Measurements from ENCODE around the gene SCN4A. TPM values are rescaled to one million over a fixed set of nuclear protein-coding genes. Genes with fewer than 3 reads are reported as not detected.
A peak's percentile ranks its signal among the peaks of the same experiment; 100 is the strongest.

Gene SCN4A
- polyA plus RNA-seq, 4 donors, result 0.38 to 0.46 TPM; not detected in 2

DNA sequence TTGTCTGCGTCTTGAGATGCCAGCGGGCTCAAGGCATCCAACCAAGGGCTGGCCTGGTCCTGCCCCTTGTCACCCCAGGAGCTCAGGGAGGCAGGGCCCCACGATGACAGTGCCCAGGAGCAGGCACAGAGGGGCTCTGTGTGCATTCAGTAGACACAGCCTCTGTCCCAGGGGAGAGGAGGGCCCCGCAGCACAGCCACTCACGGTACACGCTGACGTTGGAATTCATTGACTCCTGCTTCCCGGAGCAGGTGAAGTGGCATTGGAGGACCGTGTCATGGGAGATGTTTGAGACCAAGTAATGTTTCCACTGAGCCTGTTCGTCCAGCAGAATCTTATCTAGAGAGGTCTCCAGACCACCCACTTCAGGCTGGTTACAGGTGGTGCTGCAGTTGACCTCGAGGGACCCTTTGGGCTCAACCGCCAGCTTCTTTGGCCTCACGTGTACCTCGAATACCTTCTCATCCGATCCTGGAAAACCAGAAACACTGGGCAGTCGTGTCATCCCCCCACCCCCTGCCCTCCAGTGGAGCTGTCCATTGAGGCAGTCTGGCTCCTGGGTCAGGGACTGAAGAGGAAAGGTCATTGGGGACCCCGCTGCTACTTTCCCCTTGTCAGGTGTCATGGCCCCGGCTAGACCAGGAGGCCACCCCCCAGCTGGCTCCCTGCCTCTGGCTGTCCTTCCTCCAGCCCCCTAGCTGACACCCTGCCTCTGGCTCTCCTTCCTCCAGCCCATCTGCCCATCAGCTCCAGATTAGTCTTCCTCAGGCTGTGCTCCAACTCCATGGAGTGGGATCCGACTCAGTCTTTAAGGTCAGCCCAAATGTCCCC, 32.4 kb upstream of the SCN4A start:
- H3K36me3 ChIP-seq (ENCODE audit: control insufficient read depth in 3 of 3, insufficient read depth in 2 of 3, low read depth in 1 of 3, low read length in 3 of 3), result peaks cover 0 to 15% (median 0%) of the 10 kb centered on the region in 3 donors
- FAIRE-seq (no peak), DNase-seq (no peak)
- no peaks in the 10 kb centered on the region for H3K27me3 ChIP-seq (ENCODE audit: control insufficient read depth in 3 of 3, insufficient read depth in 3 of 3, low read length in 3 of 3)
- H3K4me3 ChIP-seq (ENCODE audit: low read depth in 1 of 3, low read length in 3 of 3), result no peak overlapping the region
- peaks cover 0 to 3% of the 10 kb centered on the region in 2 donors for H3K9me3 ChIP-seq (ENCODE audit: control insufficient read depth in 2 of 2, insufficient read depth in 1 of 2, low read depth in 1 of 2, low read length in 1 of 2)
- WGBS, 3 donors, result 78 to 85% (median 84%) methylated on average over 19 of the region's 19 CpGs
- H3K27ac ChIP-seq (ENCODE audit: low read depth in 1 of 3, low read length in 2 of 3), result peak overlapping the region in 1 of 3 donors; percentile 12
- H3K4me1 ChIP-seq (ENCODE audit: control insufficient read depth in 3 of 3, insufficient read depth in 2 of 3, low read depth in 1 of 3, low read length in 2 of 3), result peaks cover 0 to 42% (median 0%) of the 10 kb centered on the region in 3 donors

DNA sequence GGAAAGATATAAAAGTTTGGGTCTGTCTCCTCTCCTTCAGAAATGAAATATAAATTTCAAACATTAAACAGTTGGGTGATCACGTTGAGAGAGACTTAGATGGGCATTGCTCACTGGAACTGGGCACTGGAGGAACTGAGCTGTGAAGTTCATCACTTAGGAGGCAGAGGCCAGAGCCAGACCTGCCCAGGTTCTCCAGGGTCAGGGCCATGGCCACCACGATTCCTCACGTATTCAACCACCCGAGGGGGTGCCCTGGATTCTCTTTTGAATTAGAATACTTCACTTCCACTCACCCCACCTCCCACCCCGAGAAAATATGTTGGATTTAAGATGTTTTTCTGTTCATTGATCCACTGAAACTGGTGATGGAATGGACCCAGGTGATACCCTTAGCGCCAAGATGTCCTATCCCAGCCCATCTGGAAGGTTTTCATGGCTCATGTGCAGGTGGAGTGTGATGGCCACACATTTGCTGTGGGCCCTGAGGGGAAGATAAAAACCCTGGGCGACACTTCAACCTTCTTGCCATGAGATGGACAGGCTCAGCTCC, 31.6 kb upstream of the SCN4A start:
- peaks cover 0 to 15% (median 0%) of the 10 kb centered on the region in 3 donors for H3K36me3 ChIP-seq (ENCODE audit: control insufficient read depth in 3 of 3, insufficient read depth in 2 of 3, low read depth in 1 of 3, low read length in 3 of 3)
- H3K9me3 ChIP-seq (ENCODE audit: control insufficient read depth in 2 of 2, insufficient read depth in 1 of 2, low read depth in 1 of 2, low read length in 1 of 2), result no peaks in the 10 kb centered on the region
- no peak for DNase-seq
- no peak for FAIRE-seq
- H3K4me3 ChIP-seq (ENCODE audit: low read depth in 1 of 3, low read length in 3 of 3), result no peak overlapping the region
- no peaks in the 10 kb centered on the region for H3K27me3 ChIP-seq (ENCODE audit: control insufficient read depth in 3 of 3, insufficient read depth in 3 of 3, low read length in 3 of 3)
- 91 to 94% (median 92%) methylated on average over 7 of the region's 7 CpGs for WGBS, 3 donors
- H3K4me1 ChIP-seq (ENCODE audit: control insufficient read depth in 3 of 3, insufficient read depth in 2 of 3, low read depth in 1 of 3, low read length in 2 of 3), result peaks cover 0 to 42% (median 0%) of the 10 kb centered on the region in 3 donors
- H3K27ac ChIP-seq (ENCODE audit: low read depth in 1 of 3, low read length in 2 of 3), result no peak overlapping the region

DNA sequence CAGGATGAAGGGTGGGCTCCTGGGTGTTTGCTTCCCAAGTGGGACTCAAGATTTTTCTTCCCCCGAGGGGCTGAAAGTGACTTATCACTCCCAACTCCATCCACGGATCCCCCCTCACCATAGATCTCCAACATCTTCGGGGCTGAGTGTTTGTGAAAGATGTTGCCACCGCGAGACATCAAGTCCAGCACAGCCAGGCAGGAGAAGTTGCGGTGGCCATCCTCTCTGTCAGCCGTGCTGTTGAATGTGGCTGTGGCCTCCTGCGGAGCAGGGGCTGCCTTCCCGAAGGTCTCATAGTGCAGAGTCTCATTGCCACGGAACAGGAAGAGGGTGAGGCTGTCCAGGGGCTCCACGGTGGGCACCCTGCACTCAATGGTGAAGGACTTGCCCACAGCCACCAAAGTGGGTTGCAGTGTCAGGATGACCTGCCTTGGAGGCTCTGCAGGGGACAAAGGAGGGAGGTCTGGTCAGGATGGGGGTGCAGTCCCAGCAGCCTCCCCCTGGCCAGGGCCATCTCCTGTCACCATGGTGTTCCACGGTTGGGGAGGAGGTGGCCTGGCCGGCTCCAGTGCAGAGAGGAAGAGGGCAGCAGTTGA, 30.9 kb upstream of the SCN4A start:
- WGBS, 3 donors, result 90 to 91% (median 91%) methylated on average over 12 to 13 of the region's 13 CpGs
- H3K27ac ChIP-seq (ENCODE audit: low read depth in 1 of 3, low read length in 2 of 3), result no peak overlapping the region
- no peaks in the 10 kb centered on the region for H3K27me3 ChIP-seq (ENCODE audit: control insufficient read depth in 3 of 3, insufficient read depth in 3 of 3, low read length in 3 of 3)
- H3K9me3 ChIP-seq (ENCODE audit: control insufficient read depth in 2 of 2, insufficient read depth in 1 of 2, low read depth in 1 of 2, low read length in 1 of 2), result no peaks in the 10 kb centered on the region
- peaks cover 0 to 15% (median 0%) of the 10 kb centered on the region in 3 donors for H3K36me3 ChIP-seq (ENCODE audit: control insufficient read depth in 3 of 3, insufficient read depth in 2 of 3, low read depth in 1 of 3, low read length in 3 of 3)
- H3K4me1 ChIP-seq (ENCODE audit: control insufficient read depth in 3 of 3, insufficient read depth in 2 of 3, low read depth in 1 of 3, low read length in 2 of 3), result peaks cover 0 to 39% (median 2%) of the 10 kb centered on the region in 3 donors
- FAIRE-seq (no peak), DNase-seq (no peak)
- H3K4me3 ChIP-seq (ENCODE audit: low read depth in 1 of 3, low read length in 3 of 3), result no peak overlapping the region

DNA sequence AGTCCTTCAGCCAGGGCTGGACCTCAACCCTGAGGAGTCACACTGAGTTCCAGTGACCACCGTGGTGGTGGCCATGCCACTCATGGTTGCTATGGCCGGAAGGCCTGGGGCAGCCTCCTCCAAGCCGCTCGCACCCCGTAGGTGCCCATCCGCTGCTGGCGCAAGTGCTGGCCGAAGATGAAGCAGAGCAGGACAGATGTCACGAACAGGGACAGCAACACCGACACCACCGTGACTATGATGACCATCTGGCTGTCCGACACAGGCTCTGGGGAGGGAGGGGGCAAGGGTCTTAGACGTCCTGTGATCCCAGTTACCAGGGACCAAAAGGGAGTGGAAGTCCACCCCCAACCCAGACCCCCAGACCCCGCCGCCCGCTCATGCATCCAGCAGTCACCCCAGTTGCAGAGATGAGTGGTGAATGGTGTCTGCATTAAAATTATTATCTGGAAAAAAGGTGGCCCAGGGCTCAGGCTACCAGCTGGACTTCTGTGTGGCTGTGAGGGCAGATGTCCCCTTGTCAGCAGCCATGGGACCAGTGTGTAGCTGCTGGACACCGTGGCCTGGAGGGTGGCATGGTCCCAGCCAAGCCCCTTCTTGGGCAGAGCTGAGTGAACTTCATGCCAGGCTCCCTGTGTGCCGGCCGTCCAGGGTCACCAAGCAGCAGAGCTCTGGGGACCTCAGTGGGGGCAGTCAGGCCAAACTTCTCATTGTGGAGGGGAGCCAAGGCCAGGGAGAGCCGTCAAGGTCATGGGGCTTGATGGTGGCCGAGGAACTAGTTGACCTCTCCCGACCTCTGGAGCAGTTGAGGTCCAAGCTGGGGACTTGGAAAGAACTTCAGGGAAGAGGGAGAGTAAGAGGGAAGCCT, 30.2 kb upstream of the SCN4A start:
- no peaks in the 10 kb centered on the region for H3K9me3 ChIP-seq (ENCODE audit: control insufficient read depth in 2 of 2, insufficient read depth in 1 of 2, low read depth in 1 of 2, low read length in 1 of 2)
- no peak for DNase-seq
- no peak overlapping the region for H3K4me3 ChIP-seq (ENCODE audit: low read depth in 1 of 3, low read length in 3 of 3)
- H3K27ac ChIP-seq (ENCODE audit: low read depth in 1 of 3, low read length in 2 of 3), result peak overlapping the region in 1 of 3 donors; percentile 57
- WGBS, 3 donors, result 91 to 93% (median 93%) methylated on average over 22 of the region's 22 CpGs
- FAIRE-seq, result no peak
- H3K27me3 ChIP-seq (ENCODE audit: control insufficient read depth in 3 of 3, insufficient read depth in 3 of 3, low read length in 3 of 3), result peaks cover 0 to 1% (median 0%) of the 10 kb centered on the region in 3 donors
- peaks cover 0 to 37% (median 4%) of the 10 kb centered on the region in 3 donors for H3K4me1 ChIP-seq (ENCODE audit: control insufficient read depth in 3 of 3, insufficient read depth in 2 of 3, low read depth in 1 of 3, low read length in 2 of 3)
- H3K36me3 ChIP-seq (ENCODE audit: control insufficient read depth in 3 of 3, insufficient read depth in 2 of 3, low read depth in 1 of 3, low read length in 3 of 3), result peaks cover 0 to 15% (median 0%) of the 10 kb centered on the region in 3 donors

DNA sequence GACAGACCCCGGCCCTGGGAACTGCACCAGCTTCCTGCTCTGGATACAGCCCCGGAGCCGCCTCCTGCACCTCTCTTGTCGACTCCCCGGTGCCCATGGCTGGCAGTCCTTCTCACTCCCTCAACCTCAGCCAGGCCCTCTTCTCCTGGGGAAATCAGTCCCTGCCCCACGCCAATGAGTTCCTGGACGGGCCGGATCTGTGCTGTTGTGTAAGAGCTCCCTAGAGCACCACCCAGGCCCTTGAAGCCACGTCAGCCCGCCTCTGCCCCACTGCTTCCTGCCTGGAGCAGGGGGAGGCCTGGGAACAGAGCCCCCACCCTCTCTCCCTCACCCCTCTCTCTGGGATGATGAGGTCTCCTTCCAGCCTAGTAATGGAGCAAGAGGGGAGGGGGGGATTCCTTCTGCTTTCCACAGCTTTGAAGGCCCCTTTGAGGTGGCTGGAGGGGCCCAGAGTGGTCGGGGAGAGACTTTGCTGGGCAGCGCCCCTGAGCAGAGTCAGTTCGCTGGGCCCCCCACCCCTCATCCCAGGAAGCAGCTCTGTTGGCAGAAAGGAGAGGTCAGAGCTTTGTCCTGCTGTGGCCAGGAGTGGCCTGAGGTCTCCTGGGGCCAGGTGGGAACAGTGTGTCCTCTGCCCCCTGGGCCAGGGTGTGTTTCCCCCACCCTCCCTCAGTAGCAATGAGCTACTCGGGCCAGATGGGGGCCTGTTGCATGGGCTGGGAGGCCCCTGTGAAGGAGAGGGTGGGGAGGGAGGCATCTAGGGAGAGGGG, 29.2 kb upstream of the SCN4A start:
- Histone ChIP-seq H3K27ac (ENCODE audit: low read depth in 1 of 3, low read length in 2 of 3) (peak overlapping the region in 1 of 3 donors; percentile 57), H3K9me3 (ENCODE audit: control insufficient read depth in 2 of 2, insufficient read depth in 1 of 2, low read depth in 1 of 2, low read length in 1 of 2) (no peaks in the 10 kb centered on the region), H3K4me1 (ENCODE audit: control insufficient read depth in 3 of 3, insufficient read depth in 2 of 3, low read depth in 1 of 3, low read length in 2 of 3) (peaks cover 0 to 30% (median 4%) of the 10 kb centered on the region in 3 donors), H3K4me3 (ENCODE audit: low read depth in 1 of 3, low read length in 3 of 3) (no peak overlapping the region), H3K36me3 (ENCODE audit: control insufficient read depth in 3 of 3, insufficient read depth in 2 of 3, low read depth in 1 of 3, low read length in 3 of 3) (peaks cover 0 to 15% (median 0%) of the 10 kb centered on the region in 3 donors), H3K27me3 (ENCODE audit: control insufficient read depth in 3 of 3, insufficient read depth in 3 of 3, low read length in 3 of 3) (peaks cover 0 to 11% (median 0%) of the 10 kb centered on the region in 3 donors)
- no peak for FAIRE-seq
- whole genome bisulfite sequencing, 3 donors, result 76 to 84% (median 82%) methylated on average over 14 of the region's 14 CpGs
- no peak for DNase-seq

DNA sequence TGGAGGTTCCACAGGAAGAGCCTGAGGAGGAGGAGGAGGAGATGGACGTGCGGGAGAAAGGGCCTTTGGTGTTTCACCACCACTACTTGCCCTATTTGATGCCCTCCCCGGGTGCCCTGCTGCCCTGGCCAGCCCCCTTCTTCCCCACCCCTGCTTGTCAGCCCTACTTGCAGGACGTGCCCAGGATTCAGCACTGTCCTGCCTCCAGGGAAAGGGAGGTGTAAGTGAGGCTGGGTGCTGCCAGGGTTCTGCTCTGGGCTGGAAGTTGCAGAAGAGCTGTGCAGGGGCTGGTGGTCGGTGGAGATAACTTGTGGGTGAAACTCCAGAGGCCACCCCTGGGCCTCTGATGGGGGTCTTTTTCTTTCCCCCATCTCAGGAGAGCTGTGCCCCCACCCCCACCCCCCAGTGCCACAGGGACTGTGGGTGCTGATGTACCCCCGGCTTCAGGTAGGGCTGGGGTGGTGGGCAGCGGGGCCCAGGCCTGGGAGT, 28.4 kb upstream of the SCN4A start:
- FAIRE-seq (no peak), DNase-seq (no peak)
- H3K27me3 ChIP-seq (ENCODE audit: control insufficient read depth in 3 of 3, insufficient read depth in 3 of 3, low read length in 3 of 3), result peaks cover 0 to 15% (median 0%) of the 10 kb centered on the region in 3 donors
- no peak overlapping the region for H3K4me3 ChIP-seq (ENCODE audit: low read depth in 1 of 3, low read length in 3 of 3)
- H3K9me3 ChIP-seq (ENCODE audit: control insufficient read depth in 2 of 2, insufficient read depth in 1 of 2, low read depth in 1 of 2, low read length in 1 of 2), result no peaks in the 10 kb centered on the region
- peaks cover 0 to 22% (median 4%) of the 10 kb centered on the region in 3 donors for H3K4me1 ChIP-seq (ENCODE audit: control insufficient read depth in 3 of 3, insufficient read depth in 2 of 3, low read depth in 1 of 3, low read length in 2 of 3)
- peak overlapping the region in 1 of 3 donors; percentile 38 for H3K27ac ChIP-seq (ENCODE audit: low read depth in 1 of 3, low read length in 2 of 3)
- 72 to 91% (median 77%) methylated on average over 6 to 7 of the region's 7 CpGs for WGBS, 3 donors
- H3K36me3 ChIP-seq (ENCODE audit: control insufficient read depth in 3 of 3, insufficient read depth in 2 of 3, low read depth in 1 of 3, low read length in 3 of 3), result peaks cover 0 to 15% (median 0%) of the 10 kb centered on the region in 3 donors

DNA sequence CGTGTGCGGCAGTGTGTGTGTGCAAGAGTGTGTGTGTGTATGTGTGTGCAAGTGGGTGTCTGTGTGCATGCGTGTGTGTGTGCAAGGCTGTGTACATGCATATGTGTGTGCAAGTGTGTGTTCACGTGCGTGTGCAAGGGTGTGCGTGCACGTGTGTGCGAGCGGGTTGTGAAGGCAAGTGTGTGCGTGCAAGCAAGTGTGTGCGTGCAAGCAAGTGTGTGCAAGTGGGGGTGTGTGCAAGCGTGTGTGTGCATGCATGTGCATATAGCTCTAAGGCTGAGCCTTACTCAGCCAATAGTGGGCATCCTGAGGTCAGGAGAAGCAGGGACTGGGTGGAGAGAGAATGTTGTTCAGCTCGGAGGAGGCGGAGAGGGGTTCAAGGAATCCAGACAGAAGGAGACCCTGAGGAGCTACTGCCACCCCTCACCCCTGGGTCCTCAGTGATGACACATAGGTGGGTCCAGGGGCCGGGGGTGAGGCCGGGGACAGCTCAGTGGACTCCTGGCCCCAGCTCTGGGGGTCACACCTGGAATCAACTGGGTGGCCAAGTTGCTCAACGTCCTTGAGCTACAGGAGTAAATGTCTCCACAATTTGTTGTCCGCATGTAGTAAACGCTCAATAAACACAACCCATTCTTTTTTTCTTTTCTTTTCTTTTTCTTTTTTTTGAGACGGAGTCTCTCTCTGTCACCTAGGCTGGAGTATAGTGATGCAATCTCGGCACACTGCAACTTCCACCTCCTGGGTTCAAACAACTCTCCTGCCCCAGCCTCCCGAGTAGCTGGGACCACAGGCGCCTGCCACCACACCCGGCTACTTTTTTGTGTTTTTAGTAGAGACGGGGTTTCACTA, 27.2 kb upstream of the SCN4A start:
- Histone ChIP-seq H3K27me3 (ENCODE audit: control insufficient read depth in 3 of 3, insufficient read depth in 3 of 3, low read length in 3 of 3) (peaks cover 0 to 15% (median 0%) of the 10 kb centered on the region in 3 donors), H3K27ac (ENCODE audit: low read depth in 1 of 3, low read length in 2 of 3) (no peak overlapping the region), H3K4me1 (ENCODE audit: control insufficient read depth in 3 of 3, insufficient read depth in 2 of 3, low read depth in 1 of 3, low read length in 2 of 3) (peaks cover 0 to 12% (median 4%) of the 10 kb centered on the region in 3 donors), H3K4me3 (ENCODE audit: low read depth in 1 of 3, low read length in 3 of 3) (no peak overlapping the region), H3K36me3 (ENCODE audit: control insufficient read depth in 3 of 3, insufficient read depth in 2 of 3, low read depth in 1 of 3, low read length in 3 of 3) (peaks cover 0 to 10% (median 0%) of the 10 kb centered on the region in 3 donors), H3K9me3 (ENCODE audit: control insufficient read depth in 2 of 2, insufficient read depth in 1 of 2, low read depth in 1 of 2, low read length in 1 of 2) (no peaks in the 10 kb centered on the region)
- FAIRE-seq (no peak), DNase-seq (no peak)
- WGBS, 3 donors, result 67 to 83% (median 70%) methylated on average over 25 of the region's 25 CpGs

All from small intestine (tissue), 7 donors.